KMS-11 (cell line): ENCODE results near the gene NR4A3.
A peak's percentile ranks its signal among the peaks of the same experiment; 100 is the strongest.
"Not testable (repeated sequence)": the region's sequence is repeated elsewhere in the genome, so short reads cannot be mapped to it uniquely, and the experiment has no call there.

Experiments used
- H2AFZ ChIP-seq: fragments of 200-600 bp; sonication (generic); 2 replicates; pipeline ENCODE4 v1.6.1; 2016; ENCODE audit warnings: antibody characterized with exemption, mixed run types, low read depth
- H3K27ac ChIP-seq: fragments of 200-600 bp; sonication (generic); 2 replicates; pipeline ENCODE4 v1.6.1; 2016; ENCODE audit warnings: mild to moderate bottlenecking, mixed run types
- H3K27me3 ChIP-seq: fragments of 200-600 bp; sonication (generic); 2 replicates; pipeline ENCODE4 v1.6.1; 2017; ENCODE audit warnings: mild to moderate bottlenecking, low read depth, mixed run types, moderate library complexity; ENCODE audit not compliant: insufficient read depth
- H3K36me3 ChIP-seq: fragments of 200-600 bp; sonication (generic); 2 replicates; pipeline ENCODE4 v1.6.1; 2017; ENCODE audit warnings: mild to moderate bottlenecking, mixed run types; ENCODE audit not compliant: insufficient read depth
- H3K4me1 ChIP-seq: fragments of 200-600 bp; sonication (generic); 2 replicates; pipeline ENCODE4 v1.6.1; 2016; ENCODE audit warnings: mild to moderate bottlenecking, low read depth, mixed run types; ENCODE audit not compliant: poor library complexity, severe bottlenecking
- H3K4me2 ChIP-seq: fragments of 200-600 bp; sonication (generic); 2 replicates; pipeline ENCODE4 v1.7.0; 2016; ENCODE audit warnings: mild to moderate bottlenecking, mixed run types
- H3K4me3 ChIP-seq: fragments of 200-600 bp; sonication (generic); IDR thresholded peaks from 2 replicates; pipeline ENCODE4 v1.6.1; 2017; ENCODE audit warnings: low read depth, low read length, mixed read lengths; ENCODE audit not compliant: insufficient read depth
- H3K79me2 ChIP-seq: fragments of 200-600 bp; sonication (generic); 2 replicates; pipeline ENCODE4 v1.6.1; 2016; ENCODE audit warnings: low read depth, mixed run types; ENCODE audit not compliant: insufficient read depth
- H3K9ac ChIP-seq: fragments of 200-600 bp; sonication (generic); 2 replicates; pipeline ENCODE4 v1.6.1; 2016; ENCODE audit warnings: mild to moderate bottlenecking, mixed run types
- H4K20me1 ChIP-seq: fragments of 200-600 bp; sonication (generic); 2 replicates; pipeline ENCODE4 v1.6.1; 2016; ENCODE audit warnings: mild to moderate bottlenecking, mixed run types; ENCODE audit not compliant: insufficient read depth
- TF ChIP-seq, protein P1 (sequence below): fragments of 200-600 bp; sonication (generic); conservative IDR thresholded peaks from 2 replicates; pipeline ENCODE4 v1.6.1; 2017; ENCODE audit warnings: low read depth, mild to moderate bottlenecking, antibody characterized with exemption, low read length, moderate library complexity, mixed read lengths

The NR4A3 gene

DNA sequence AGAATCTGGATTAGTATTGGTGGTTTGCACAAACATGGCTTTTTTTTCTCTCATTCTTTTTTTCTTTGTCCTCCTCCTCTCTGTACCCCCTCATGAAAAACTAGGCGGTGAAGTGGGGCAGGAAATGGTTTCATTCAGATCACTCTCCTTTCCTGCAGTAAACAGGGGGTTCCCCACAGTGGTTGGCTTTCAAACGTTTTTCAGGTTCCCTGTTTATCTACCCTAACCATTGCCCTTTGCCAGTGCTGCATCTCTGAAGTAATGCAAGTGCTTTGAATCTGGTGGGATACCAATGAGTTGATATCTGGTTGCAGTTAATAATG is 29.8 kb downstream of the NR4A3 start:
- Histone ChIP-seq H4K20me1 (no peaks in the 10 kb centered on the region), H3K9ac (no peak overlapping the region; the same call in 1 of the 2 replicates), H3K4me2 (peak overlapping the region; percentile 65), H3K36me3 (no peaks in the 10 kb centered on the region), H2AFZ (no peak overlapping the region), H3K4me3 (no peak overlapping the region), H3K79me2 (no peaks in the 10 kb centered on the region), H3K27me3 (no peaks in the 10 kb centered on the region), H3K27ac (peak overlapping the region; percentile 59), H3K4me1 (peaks cover 67% of the 10 kb centered on the region)
- TF ChIP-seq, protein P1, sequence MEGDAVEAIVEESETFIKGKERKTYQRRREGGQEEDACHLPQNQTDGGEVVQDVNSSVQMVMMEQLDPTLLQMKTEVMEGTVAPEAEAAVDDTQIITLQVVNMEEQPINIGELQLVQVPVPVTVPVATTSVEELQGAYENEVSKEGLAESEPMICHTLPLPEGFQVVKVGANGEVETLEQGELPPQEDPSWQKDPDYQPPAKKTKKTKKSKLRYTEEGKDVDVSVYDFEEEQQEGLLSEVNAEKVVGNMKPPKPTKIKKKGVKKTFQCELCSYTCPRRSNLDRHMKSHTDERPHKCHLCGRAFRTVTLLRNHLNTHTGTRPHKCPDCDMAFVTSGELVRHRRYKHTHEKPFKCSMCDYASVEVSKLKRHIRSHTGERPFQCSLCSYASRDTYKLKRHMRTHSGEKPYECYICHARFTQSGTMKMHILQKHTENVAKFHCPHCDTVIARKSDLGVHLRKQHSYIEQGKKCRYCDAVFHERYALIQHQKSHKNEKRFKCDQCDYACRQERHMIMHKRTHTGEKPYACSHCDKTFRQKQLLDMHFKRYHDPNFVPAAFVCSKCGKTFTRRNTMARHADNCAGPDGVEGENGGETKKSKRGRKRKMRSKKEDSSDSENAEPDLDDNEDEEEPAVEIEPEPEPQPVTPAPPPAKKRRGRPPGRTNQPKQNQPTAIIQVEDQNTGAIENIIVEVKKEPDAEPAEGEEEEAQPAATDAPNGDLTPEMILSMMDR = no peak

- Histone ChIP-seq H3K9ac (no peak overlapping the region; the same call in 1 of the 2 replicates), H3K27ac (peak overlapping the region; percentile 59), H2AFZ (no peak overlapping the region), H3K27me3 (no peaks in the 10 kb centered on the region), H4K20me1 (no peaks in the 10 kb centered on the region), H3K4me3 (no peak overlapping the region), H3K36me3 (no peaks in the 10 kb centered on the region), H3K79me2 (no peaks in the 10 kb centered on the region), H3K4me2 (peak overlapping the region; percentile 65), H3K4me1 (peaks cover 56% of the 10 kb centered on the region)
- TF ChIP-seq, protein P1 = no peak
Observed at GRCh38 chr9:99852617-99853016, 30.9 kb downstream of the NR4A3 start.

GRCh38 chr9:99855467-99856176 is 33.9 kb downstream of the NR4A3 start:
- Histone ChIP-seq H4K20me1 (no peaks in the 10 kb centered on the region), H3K36me3 (no peaks in the 10 kb centered on the region), H3K27me3 (no peaks in the 10 kb centered on the region)

DNA sequence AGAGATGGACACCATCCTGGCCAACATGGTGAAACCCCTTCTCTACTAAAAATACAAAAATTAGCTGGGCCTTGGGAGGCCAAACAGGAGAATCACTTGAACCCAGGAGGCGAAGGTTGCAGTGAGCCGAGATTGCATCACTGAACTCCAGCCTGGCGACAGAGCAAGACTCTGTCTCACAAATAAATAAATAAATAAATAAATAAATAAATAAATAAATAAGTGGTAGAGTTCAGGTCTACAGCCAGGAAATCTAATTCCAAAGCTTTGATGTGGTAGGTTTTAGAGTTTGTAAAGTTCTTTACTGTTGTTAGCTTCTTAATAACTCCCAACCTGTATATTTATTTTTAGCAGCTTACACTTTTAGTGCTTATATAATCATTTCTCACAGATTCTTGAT is 35.9 kb downstream of the NR4A3 start:
- not testable (repeated sequence) for H3K79me2 ChIP-seq, H2AFZ ChIP-seq, H3K4me2 ChIP-seq, H3K9ac ChIP-seq, H3K36me3 ChIP-seq, H4K20me1 ChIP-seq, H3K4me3 ChIP-seq, H3K27ac ChIP-seq, H3K27me3 ChIP-seq, H3K4me1 ChIP-seq

More at GRCh38 chr9:99855467-99856176, 33.9 kb downstream of the NR4A3 start:
- Histone ChIP-seq H3K79me2 (no peaks in the 10 kb centered on the region), H3K9ac (no peak overlapping the region), H3K4me1 (peaks cover 26% of the 10 kb centered on the region), H3K4me2 (no peak overlapping the region), H2AFZ (no peak overlapping the region), H3K27ac (no peak overlapping the region), H3K4me3 (no peak overlapping the region)
- TF ChIP-seq, protein P1 = 0 out of 2 replicates have a peak, but pooled peaks have one; percentile 12

GRCh38 chr9:99858087-99858486 is 36.4 kb downstream of the NR4A3 start:
- H4K20me1 ChIP-seq = no peaks in the 10 kb centered on the region
- no peaks in the 10 kb centered on the region for H3K27me3 ChIP-seq
- H3K9ac ChIP-seq = no peak overlapping the region
- no peak overlapping the region for H3K4me2 ChIP-seq
- no peak overlapping the region for H3K27ac ChIP-seq
- H3K79me2 ChIP-seq = no peaks in the 10 kb centered on the region
- peaks cover 1% of the 10 kb centered on the region for H3K4me1 ChIP-seq
- TF ChIP-seq, protein P1 = no peak
- no peaks in the 10 kb centered on the region for H3K36me3 ChIP-seq
- H3K4me3 ChIP-seq = no peak overlapping the region
- H2AFZ ChIP-seq = no peak overlapping the region
